ENCODE results near the gene MYO1H. TPM values are rescaled to one million over a fixed set of nuclear protein-coding genes. Genes with fewer than 3 reads are reported as not detected.

MYO1H gene
- total and polyA plus RNA-seq, 2 experiments from 2014 or later = not detected

DNA sequence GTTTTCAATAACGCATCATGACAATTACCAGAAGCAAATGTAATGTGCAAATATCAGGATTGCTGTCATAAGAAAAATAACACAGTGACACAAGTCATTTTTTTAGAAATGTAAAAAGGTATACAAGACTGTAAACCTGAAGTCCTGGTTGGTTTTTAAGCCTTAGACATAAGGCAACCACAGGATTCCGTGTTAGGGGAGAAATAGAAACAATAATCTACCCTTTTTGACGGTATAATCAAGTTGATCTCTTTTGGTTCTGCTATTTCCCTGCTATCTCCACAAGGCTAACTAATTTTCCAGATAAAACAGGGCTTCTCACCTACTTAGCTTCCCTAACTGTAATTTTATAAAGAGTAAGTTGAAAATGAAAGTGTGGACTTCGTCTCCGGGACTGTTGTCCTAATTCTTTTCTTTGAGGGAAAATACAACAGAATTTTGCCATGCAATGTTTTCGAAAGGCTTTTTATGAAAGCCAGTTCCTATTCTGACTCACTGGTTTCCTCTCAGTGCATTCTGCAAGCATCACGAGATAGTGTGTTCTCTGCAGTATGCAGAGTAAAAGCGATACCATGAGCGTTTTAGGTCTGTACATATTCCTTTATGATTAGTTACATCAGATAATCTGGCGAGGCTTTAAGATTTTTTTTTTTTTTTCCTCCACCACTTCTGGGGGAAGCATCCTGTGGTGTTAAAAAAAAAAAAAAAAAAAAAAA, 10.6 kb downstream of the MYO1H start:
- ATAC-seq (no peak), DNase-seq (ENCODE audit: low spot score) (no peak)
- no peak overlapping the region for H3K27ac ChIP-seq (ENCODE audit: low read depth)
- H3K27me3 Mint-ChIP-seq (ENCODE audit: insufficient read depth, low read depth, poor library complexity) = peaks cover 4% of the 10 kb centered on the region
- peaks cover 6% of the 10 kb centered on the region; the same call in 2 of the 3 replicates for H3K4me1 Mint-ChIP-seq
- H3K9me3 Mint-ChIP-seq = no peaks in the 10 kb centered on the region
- H3K36me3 ChIP-seq (ENCODE audit: insufficient read depth) = no peaks in the 10 kb centered on the region
- no peaks in the 10 kb centered on the region; the same call in 1 of the 2 replicates for H3K9me2 ChIP-seq (ENCODE audit: insufficient read depth)
- no peak overlapping the region for H3K4me3 Mint-ChIP-seq
- no peak overlapping the region for H3K4me3 ChIP-seq
- no peaks in the 10 kb centered on the region for H3K36me3 Mint-ChIP-seq (ENCODE audit: low read depth)
- H4K20me1 ChIP-seq (replicated peaks; ENCODE audit: insufficient read depth) = no peaks in the 10 kb centered on the region
- H3K79me2 ChIP-seq (replicated peaks; ENCODE audit: insufficient read depth) = no peaks in the 10 kb centered on the region
- H2AFZ ChIP-seq = no peak overlapping the region
- TF ChIP-seq, protein P1, sequence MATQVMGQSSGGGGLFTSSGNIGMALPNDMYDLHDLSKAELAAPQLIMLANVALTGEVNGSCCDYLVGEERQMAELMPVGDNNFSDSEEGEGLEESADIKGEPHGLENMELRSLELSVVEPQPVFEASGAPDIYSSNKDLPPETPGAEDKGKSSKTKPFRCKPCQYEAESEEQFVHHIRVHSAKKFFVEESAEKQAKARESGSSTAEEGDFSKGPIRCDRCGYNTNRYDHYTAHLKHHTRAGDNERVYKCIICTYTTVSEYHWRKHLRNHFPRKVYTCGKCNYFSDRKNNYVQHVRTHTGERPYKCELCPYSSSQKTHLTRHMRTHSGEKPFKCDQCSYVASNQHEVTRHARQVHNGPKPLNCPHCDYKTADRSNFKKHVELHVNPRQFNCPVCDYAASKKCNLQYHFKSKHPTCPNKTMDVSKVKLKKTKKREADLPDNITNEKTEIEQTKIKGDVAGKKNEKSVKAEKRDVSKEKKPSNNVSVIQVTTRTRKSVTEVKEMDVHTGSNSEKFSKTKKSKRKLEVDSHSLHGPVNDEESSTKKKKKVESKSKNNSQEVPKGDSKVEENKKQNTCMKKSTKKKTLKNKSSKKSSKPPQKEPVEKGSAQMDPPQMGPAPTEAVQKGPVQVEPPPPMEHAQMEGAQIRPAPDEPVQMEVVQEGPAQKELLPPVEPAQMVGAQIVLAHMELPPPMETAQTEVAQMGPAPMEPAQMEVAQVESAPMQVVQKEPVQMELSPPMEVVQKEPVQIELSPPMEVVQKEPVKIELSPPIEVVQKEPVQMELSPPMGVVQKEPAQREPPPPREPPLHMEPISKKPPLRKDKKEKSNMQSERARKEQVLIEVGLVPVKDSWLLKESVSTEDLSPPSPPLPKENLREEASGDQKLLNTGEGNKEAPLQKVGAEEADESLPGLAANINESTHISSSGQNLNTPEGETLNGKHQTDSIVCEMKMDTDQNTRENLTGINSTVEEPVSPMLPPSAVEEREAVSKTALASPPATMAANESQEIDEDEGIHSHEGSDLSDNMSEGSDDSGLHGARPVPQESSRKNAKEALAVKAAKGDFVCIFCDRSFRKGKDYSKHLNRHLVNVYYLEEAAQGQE (IDR thresholded peaks at IDR 0.05; ENCODE audit: unreplicated experiment) = no peak
- no peak for TF ChIP-seq ZNF331 (CRISPR knock-in tag; IDR thresholded peaks at IDR 0.05; ENCODE audit: low read depth)
- TF ChIP-seq, protein P2, sequence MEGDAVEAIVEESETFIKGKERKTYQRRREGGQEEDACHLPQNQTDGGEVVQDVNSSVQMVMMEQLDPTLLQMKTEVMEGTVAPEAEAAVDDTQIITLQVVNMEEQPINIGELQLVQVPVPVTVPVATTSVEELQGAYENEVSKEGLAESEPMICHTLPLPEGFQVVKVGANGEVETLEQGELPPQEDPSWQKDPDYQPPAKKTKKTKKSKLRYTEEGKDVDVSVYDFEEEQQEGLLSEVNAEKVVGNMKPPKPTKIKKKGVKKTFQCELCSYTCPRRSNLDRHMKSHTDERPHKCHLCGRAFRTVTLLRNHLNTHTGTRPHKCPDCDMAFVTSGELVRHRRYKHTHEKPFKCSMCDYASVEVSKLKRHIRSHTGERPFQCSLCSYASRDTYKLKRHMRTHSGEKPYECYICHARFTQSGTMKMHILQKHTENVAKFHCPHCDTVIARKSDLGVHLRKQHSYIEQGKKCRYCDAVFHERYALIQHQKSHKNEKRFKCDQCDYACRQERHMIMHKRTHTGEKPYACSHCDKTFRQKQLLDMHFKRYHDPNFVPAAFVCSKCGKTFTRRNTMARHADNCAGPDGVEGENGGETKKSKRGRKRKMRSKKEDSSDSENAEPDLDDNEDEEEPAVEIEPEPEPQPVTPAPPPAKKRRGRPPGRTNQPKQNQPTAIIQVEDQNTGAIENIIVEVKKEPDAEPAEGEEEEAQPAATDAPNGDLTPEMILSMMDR (conservative IDR thresholded peaks at IDR 0.05; ENCODE audit: low read depth in 2 of 2) = no peak
- no peak for TF ChIP-seq POLR2AphosphoS5 (IDR thresholded peaks at IDR 0.05; ENCODE audit: low read depth)
- TF ChIP-seq STAT1 (IDR thresholded peaks at IDR 0.05; ENCODE audit: unreplicated experiment) = no peak
- TF ChIP-seq, protein P3, sequence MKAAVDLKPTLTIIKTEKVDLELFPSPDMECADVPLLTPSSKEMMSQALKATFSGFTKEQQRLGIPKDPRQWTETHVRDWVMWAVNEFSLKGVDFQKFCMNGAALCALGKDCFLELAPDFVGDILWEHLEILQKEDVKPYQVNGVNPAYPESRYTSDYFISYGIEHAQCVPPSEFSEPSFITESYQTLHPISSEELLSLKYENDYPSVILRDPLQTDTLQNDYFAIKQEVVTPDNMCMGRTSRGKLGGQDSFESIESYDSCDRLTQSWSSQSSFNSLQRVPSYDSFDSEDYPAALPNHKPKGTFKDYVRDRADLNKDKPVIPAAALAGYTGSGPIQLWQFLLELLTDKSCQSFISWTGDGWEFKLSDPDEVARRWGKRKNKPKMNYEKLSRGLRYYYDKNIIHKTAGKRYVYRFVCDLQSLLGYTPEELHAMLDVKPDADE (IDR thresholded peaks at IDR 0.05) = no peak
- no peak for TF ChIP-seq JUNB (IDR thresholded peaks at IDR 0.05; ENCODE audit: unreplicated experiment)
- TF ChIP-seq, protein P4, sequence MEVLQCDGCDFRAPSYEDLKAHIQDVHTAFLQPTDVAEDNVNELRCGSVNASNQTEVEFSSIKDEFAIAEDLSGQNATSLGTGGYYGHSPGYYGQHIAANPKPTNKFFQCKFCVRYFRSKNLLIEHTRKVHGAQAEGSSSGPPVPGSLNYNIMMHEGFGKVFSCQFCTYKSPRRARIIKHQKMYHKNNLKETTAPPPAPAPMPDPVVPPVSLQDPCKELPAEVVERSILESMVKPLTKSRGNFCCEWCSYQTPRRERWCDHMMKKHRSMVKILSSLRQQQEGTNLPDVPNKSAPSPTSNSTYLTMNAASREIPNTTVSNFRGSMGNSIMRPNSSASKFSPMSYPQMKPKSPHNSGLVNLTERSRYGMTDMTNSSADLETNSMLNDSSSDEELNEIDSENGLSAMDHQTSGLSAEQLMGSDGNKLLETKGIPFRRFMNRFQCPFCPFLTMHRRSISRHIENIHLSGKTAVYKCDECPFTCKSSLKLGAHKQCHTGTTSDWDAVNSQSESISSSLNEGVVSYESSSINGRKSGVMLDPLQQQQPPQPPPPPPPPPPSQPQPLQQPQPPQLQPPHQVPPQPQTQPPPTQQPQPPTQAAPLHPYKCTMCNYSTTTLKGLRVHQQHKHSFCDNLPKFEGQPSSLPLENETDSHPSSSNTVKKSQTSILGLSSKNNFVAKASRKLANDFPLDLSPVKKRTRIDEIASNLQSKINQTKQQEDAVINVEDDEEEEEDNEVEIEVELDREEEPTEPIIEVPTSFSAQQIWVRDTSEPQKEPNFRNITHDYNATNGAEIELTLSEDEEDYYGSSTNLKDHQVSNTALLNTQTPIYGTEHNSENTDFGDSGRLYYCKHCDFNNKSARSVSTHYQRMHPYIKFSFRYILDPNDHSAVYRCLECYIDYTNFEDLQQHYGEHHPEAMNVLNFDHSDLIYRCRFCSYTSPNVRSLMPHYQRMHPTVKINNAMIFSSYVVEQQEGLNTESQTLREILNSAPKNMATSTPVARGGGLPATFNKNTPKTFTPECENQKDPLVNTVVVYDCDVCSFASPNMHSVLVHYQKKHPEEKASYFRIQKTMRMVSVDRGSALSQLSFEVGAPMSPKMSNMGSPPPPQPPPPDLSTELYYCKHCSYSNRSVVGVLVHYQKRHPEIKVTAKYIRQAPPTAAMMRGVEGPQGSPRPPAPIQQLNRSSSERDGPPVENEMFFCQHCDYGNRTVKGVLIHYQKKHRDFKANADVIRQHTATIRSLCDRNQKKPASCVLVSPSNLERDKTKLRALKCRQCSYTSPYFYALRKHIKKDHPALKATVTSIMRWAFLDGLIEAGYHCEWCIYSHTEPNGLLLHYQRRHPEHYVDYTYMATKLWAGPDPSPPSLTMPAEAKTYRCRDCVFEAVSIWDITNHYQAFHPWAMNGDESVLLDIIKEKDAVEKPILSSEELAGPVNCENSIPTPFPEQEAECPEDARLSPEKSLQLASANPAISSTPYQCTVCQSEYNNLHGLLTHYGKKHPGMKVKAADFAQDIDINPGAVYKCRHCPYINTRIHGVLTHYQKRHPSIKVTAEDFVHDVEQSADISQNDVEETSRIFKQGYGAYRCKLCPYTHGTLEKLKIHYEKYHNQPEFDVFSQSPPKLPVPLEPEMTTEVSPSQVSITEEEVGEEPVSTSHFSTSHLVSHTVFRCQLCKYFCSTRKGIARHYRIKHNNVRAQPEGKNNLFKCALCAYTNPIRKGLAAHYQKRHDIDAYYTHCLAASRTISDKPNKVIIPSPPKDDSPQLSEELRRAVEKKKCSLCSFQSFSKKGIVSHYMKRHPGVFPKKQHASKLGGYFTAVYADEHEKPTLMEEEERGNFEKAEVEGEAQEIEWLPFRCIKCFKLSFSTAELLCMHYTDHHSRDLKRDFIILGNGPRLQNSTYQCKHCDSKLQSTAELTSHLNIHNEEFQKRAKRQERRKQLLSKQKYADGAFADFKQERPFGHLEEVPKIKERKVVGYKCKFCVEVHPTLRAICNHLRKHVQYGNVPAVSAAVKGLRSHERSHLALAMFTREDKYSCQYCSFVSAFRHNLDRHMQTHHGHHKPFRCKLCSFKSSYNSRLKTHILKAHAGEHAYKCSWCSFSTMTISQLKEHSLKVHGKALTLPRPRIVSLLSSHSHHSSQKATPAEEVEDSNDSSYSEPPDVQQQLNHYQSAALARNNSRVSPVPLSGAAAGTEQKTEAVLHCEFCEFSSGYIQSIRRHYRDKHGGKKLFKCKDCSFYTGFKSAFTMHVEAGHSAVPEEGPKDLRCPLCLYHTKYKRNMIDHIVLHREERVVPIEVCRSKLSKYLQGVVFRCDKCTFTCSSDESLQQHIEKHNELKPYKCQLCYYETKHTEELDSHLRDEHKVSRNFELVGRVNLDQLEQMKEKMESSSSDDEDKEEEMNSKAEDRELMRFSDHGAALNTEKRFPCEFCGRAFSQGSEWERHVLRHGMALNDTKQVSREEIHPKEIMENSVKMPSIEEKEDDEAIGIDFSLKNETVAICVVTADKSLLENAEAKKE (CRISPR knock-in tag; IDR thresholded peaks at IDR 0.05) = no peak
- TF ChIP-seq EZH2phosphoT487 (IDR thresholded peaks at IDR 0.05; ENCODE audit: unreplicated experiment) = no peak
- no peak for TF ChIP-seq EZH2 (IDR thresholded peaks at IDR 0.05; ENCODE audit: low read depth, unreplicated experiment)
- TF ChIP-seq NANOG (IDR thresholded peaks at IDR 0.05; ENCODE audit: borderline replicate concordance) = no peak
- TF ChIP-seq CREB1 (CRISPR knock-in tag; IDR thresholded peaks at IDR 0.05; ENCODE audit: low read depth) = no peak
- TF ChIP-seq ZNF114 (CRISPR knock-in tag; IDR thresholded peaks at IDR 0.05) = no peak
- H3K27me3 ChIP-seq (ENCODE audit: insufficient read depth) = no peaks in the 10 kb centered on the region
- H3K4me1 ChIP-seq (ENCODE audit: insufficient read depth) = no peaks in the 10 kb centered on the region
- no peaks in the 10 kb centered on the region for H3F3A ChIP-seq (replicated peaks; ENCODE audit: low read depth)
- H3K27ac Mint-ChIP-seq = no peak overlapping the region
- no peak overlapping the region for H3K4me2 ChIP-seq

All from GM23338 (cell line).